ENCODE data around the gene CCDC3. TPM values are rescaled to one million over a fixed set of nuclear protein-coding genes. Genes with fewer than 3 reads are reported as not detected.

Gene CCDC3
- 10 to 100 TPM in 1 of 2 donors, 1 to 10 TPM in 1; 3.2 to 24.3 TPM for polyA plus RNA-seq

GRCh38 chr10:13001041-13001886 lies at the start of gene CCDC3:
Gene CCDC3, minus strand, starts transcription at chr10:13001713. Its CDS starts 143 bp downstream, at chr10:13001570.
- no peaks in the 10 kb centered on the region for H3K36me3 ChIP-seq (ENCODE audit: control insufficient read depth in 2 of 2, insufficient read depth in 2 of 2, low read length in 1 of 2)
- 2 to 3% methylated on average over 60 to 93 of the region's 93 CpGs for WGBS, 2 donors
- H3K9me3 ChIP-seq (ENCODE audit: control insufficient read depth in 2 of 2, insufficient read depth in 1 of 2, low read depth in 1 of 2, low read length in 1 of 2): no peaks in the 10 kb centered on the region
- H3K27me3 ChIP-seq (ENCODE audit: control insufficient read depth in 1 of 2, insufficient read depth in 2 of 2, low read length in 2 of 2): no peaks in the 10 kb centered on the region
- H3K4me3 ChIP-seq (ENCODE audit: low read depth in 1 of 2, low read length in 2 of 2): peak within 1 kb of the TSS; percentile 39 to 56
- H3K27ac ChIP-seq (ENCODE audit: low read depth in 2 of 2, low read length in 1 of 2): peak within 1 kb of the TSS; percentile 13 to 48
- H3K4me1 ChIP-seq (ENCODE audit: control insufficient read depth in 2 of 2, insufficient read depth in 2 of 2, low read length in 1 of 2): peaks cover 0 to 5% of the 10 kb centered on the region in 2 donors

- Histone ChIP-seq H3K9me3 (ENCODE audit: control insufficient read depth in 2 of 2, insufficient read depth in 1 of 2, low read depth in 1 of 2, low read length in 1 of 2) (no peaks in the 10 kb centered on the region), H3K27me3 (ENCODE audit: control insufficient read depth in 1 of 2, insufficient read depth in 2 of 2, low read length in 2 of 2) (no peaks in the 10 kb centered on the region), H3K36me3 (ENCODE audit: control insufficient read depth in 2 of 2, insufficient read depth in 2 of 2, low read length in 1 of 2) (no peaks in the 10 kb centered on the region), H3K27ac (ENCODE audit: low read depth in 2 of 2, low read length in 1 of 2) (no peak overlapping the region), H3K4me3 (ENCODE audit: low read depth in 1 of 2, low read length in 2 of 2) (no peak overlapping the region), H3K4me1 (ENCODE audit: control insufficient read depth in 2 of 2, insufficient read depth in 2 of 2, low read length in 1 of 2) (no peaks in the 10 kb centered on the region)
- WGBS, 2 donors: 65 to 72% methylated on average over 7 of the region's 7 CpGs
These were observed 49.7 kb upstream of the CCDC3 start for GRCh38 chr10:13051126-13051694.

- no peak overlapping the region for H3K27ac ChIP-seq (ENCODE audit: low read depth in 2 of 2, low read length in 1 of 2)
- 49 to 52% methylated on average over 6 of the region's 6 CpGs for WGBS, 2 donors
These were observed 48.4 kb upstream of the CCDC3 start for GRCh38 chr10:13049774-13050420.

GRCh38 chr10:13048762-13049161 lies 47.2 kb upstream of the CCDC3 start:
- Histone ChIP-seq H3K4me1 (ENCODE audit: control insufficient read depth in 2 of 2, insufficient read depth in 2 of 2, low read length in 1 of 2) (no peaks in the 10 kb centered on the region), H3K36me3 (ENCODE audit: control insufficient read depth in 2 of 2, insufficient read depth in 2 of 2, low read length in 1 of 2) (no peaks in the 10 kb centered on the region), H3K27me3 (ENCODE audit: control insufficient read depth in 1 of 2, insufficient read depth in 2 of 2, low read length in 2 of 2) (no peaks in the 10 kb centered on the region), H3K4me3 (ENCODE audit: low read depth in 1 of 2, low read length in 2 of 2) (no peak overlapping the region), H3K27ac (ENCODE audit: low read depth in 2 of 2, low read length in 1 of 2) (no peak overlapping the region), H3K9me3 (ENCODE audit: control insufficient read depth in 2 of 2, insufficient read depth in 1 of 2, low read depth in 1 of 2, low read length in 1 of 2) (no peaks in the 10 kb centered on the region)
- WGBS, 2 donors: 50 to 68% methylated on average over 3 of the region's 3 CpGs

More at GRCh38 chr10:13049774-13050420, 48.4 kb upstream of the CCDC3 start:
- Histone ChIP-seq H3K27me3 (ENCODE audit: control insufficient read depth in 1 of 2, insufficient read depth in 2 of 2, low read length in 2 of 2) (no peaks in the 10 kb centered on the region), H3K4me3 (ENCODE audit: low read depth in 1 of 2, low read length in 2 of 2) (no peak overlapping the region), H3K36me3 (ENCODE audit: control insufficient read depth in 2 of 2, insufficient read depth in 2 of 2, low read length in 1 of 2) (no peaks in the 10 kb centered on the region), H3K9me3 (ENCODE audit: control insufficient read depth in 2 of 2, insufficient read depth in 1 of 2, low read depth in 1 of 2, low read length in 1 of 2) (no peaks in the 10 kb centered on the region), H3K4me1 (ENCODE audit: control insufficient read depth in 2 of 2, insufficient read depth in 2 of 2, low read length in 1 of 2) (no peaks in the 10 kb centered on the region)

GRCh38 chr10:13047529-13048206 lies 46.2 kb upstream of the CCDC3 start:
- Histone ChIP-seq H3K9me3 (ENCODE audit: control insufficient read depth in 2 of 2, insufficient read depth in 1 of 2, low read depth in 1 of 2, low read length in 1 of 2) (no peaks in the 10 kb centered on the region), H3K27ac (ENCODE audit: low read depth in 2 of 2, low read length in 1 of 2) (no peak overlapping the region), H3K4me3 (ENCODE audit: low read depth in 1 of 2, low read length in 2 of 2) (no peak overlapping the region), H3K27me3 (ENCODE audit: control insufficient read depth in 1 of 2, insufficient read depth in 2 of 2, low read length in 2 of 2) (no peaks in the 10 kb centered on the region), H3K36me3 (ENCODE audit: control insufficient read depth in 2 of 2, insufficient read depth in 2 of 2, low read length in 1 of 2) (no peaks in the 10 kb centered on the region), H3K4me1 (ENCODE audit: control insufficient read depth in 2 of 2, insufficient read depth in 2 of 2, low read length in 1 of 2) (no peaks in the 10 kb centered on the region)
- 80 to 83% methylated on average over 12 of the region's 12 CpGs for WGBS, 2 donors

GRCh38 chr10:13046851-13047528 lies 45.5 kb upstream of the CCDC3 start:
- Histone ChIP-seq H3K36me3 (ENCODE audit: control insufficient read depth in 2 of 2, insufficient read depth in 2 of 2, low read length in 1 of 2) (no peaks in the 10 kb centered on the region), H3K27ac (ENCODE audit: low read depth in 2 of 2, low read length in 1 of 2) (no peak overlapping the region), H3K27me3 (ENCODE audit: control insufficient read depth in 1 of 2, insufficient read depth in 2 of 2, low read length in 2 of 2) (no peaks in the 10 kb centered on the region), H3K4me3 (ENCODE audit: low read depth in 1 of 2, low read length in 2 of 2) (no peak overlapping the region), H3K9me3 (ENCODE audit: control insufficient read depth in 2 of 2, insufficient read depth in 1 of 2, low read depth in 1 of 2, low read length in 1 of 2) (no peaks in the 10 kb centered on the region), H3K4me1 (ENCODE audit: control insufficient read depth in 2 of 2, insufficient read depth in 2 of 2, low read length in 1 of 2) (no peaks in the 10 kb centered on the region)
- 73 to 81% methylated on average over 6 of the region's 6 CpGs for WGBS, 2 donors

GRCh38 chr10:13043520-13043919 lies 42.0 kb upstream of the CCDC3 start:
- H3K9me3 ChIP-seq (ENCODE audit: control insufficient read depth in 2 of 2, insufficient read depth in 1 of 2, low read depth in 1 of 2, low read length in 1 of 2): no peaks in the 10 kb centered on the region
- H3K4me1 ChIP-seq (ENCODE audit: control insufficient read depth in 2 of 2, insufficient read depth in 2 of 2, low read length in 1 of 2): no peaks in the 10 kb centered on the region
- no peaks in the 10 kb centered on the region for H3K27me3 ChIP-seq (ENCODE audit: control insufficient read depth in 1 of 2, insufficient read depth in 2 of 2, low read length in 2 of 2)
- no peaks in the 10 kb centered on the region for H3K36me3 ChIP-seq (ENCODE audit: control insufficient read depth in 2 of 2, insufficient read depth in 2 of 2, low read length in 1 of 2)
- 82 to 83% methylated on average over 2 of the region's 2 CpGs for WGBS, 2 donors
- no peak overlapping the region for H3K4me3 ChIP-seq (ENCODE audit: low read depth in 1 of 2, low read length in 2 of 2)
- H3K27ac ChIP-seq (ENCODE audit: low read depth in 2 of 2, low read length in 1 of 2): no peak overlapping the region

GRCh38 chr10:13039761-13040160 lies 38.2 kb upstream of the CCDC3 start:
- no peaks in the 10 kb centered on the region for H3K36me3 ChIP-seq (ENCODE audit: control insufficient read depth in 2 of 2, insufficient read depth in 2 of 2, low read length in 1 of 2)
- WGBS, 2 donors: 77 to 78% methylated on average over 6 of the region's 6 CpGs
- no peaks in the 10 kb centered on the region for H3K4me1 ChIP-seq (ENCODE audit: control insufficient read depth in 2 of 2, insufficient read depth in 2 of 2, low read length in 1 of 2)
- no peaks in the 10 kb centered on the region for H3K27me3 ChIP-seq (ENCODE audit: control insufficient read depth in 1 of 2, insufficient read depth in 2 of 2, low read length in 2 of 2)
- no peak overlapping the region for H3K27ac ChIP-seq (ENCODE audit: low read depth in 2 of 2, low read length in 1 of 2)
- H3K4me3 ChIP-seq (ENCODE audit: low read depth in 1 of 2, low read length in 2 of 2): no peak overlapping the region
- no peaks in the 10 kb centered on the region for H3K9me3 ChIP-seq (ENCODE audit: control insufficient read depth in 2 of 2, insufficient read depth in 1 of 2, low read depth in 1 of 2, low read length in 1 of 2)

GRCh38 chr10:13038391-13038790 lies 36.9 kb upstream of the CCDC3 start:
- Histone ChIP-seq H3K27ac (ENCODE audit: low read depth in 2 of 2, low read length in 1 of 2) (no peak overlapping the region), H3K4me1 (ENCODE audit: control insufficient read depth in 2 of 2, insufficient read depth in 2 of 2, low read length in 1 of 2) (no peaks in the 10 kb centered on the region), H3K36me3 (ENCODE audit: control insufficient read depth in 2 of 2, insufficient read depth in 2 of 2, low read length in 1 of 2) (no peaks in the 10 kb centered on the region), H3K4me3 (ENCODE audit: low read depth in 1 of 2, low read length in 2 of 2) (no peak overlapping the region), H3K27me3 (ENCODE audit: control insufficient read depth in 1 of 2, insufficient read depth in 2 of 2, low read length in 2 of 2) (no peaks in the 10 kb centered on the region), H3K9me3 (ENCODE audit: control insufficient read depth in 2 of 2, insufficient read depth in 1 of 2, low read depth in 1 of 2, low read length in 1 of 2) (no peaks in the 10 kb centered on the region)
- 53 to 55% methylated on average over 2 of the region's 2 CpGs for WGBS, 2 donors

All from esophagus (tissue), 2 donors.